Stomach (tissue), 9 donors: Measurements from ENCODE around the gene PPM1L. TPM values are rescaled to one million over a fixed set of nuclear protein-coding genes. Genes with fewer than 3 reads are reported as not detected.

Source experiments
- DNase-seq, 2 donors: peaks; one replicate each; pipeline versions ENCODE4 v3.0.0 to v3.0.0-alpha.2; 2013 to 2019
- H3K27ac ChIP-seq, 5 donors: fragments of 200-600 bp in 4 of 5; sonication (generic) in 4 of 5; one replicate each; pipeline ENCODE4 v1.5.1; 2013 to 2019; ENCODE audit warnings: mild to moderate bottlenecking in 1 of 5, moderate library complexity in 1 of 5
- H3K27me3 ChIP-seq, 3 donors: fragments of 200-600 bp; sonication (generic); one replicate each; pipeline ENCODE4 v1.5.1; 2017 to 2019; ENCODE audit warnings: mixed run types in 1 of 3
- H3K36me3 ChIP-seq, 4 donors: fragments of 200-600 bp; sonication (generic); 1 replicate in 3 of 4; 2 replicates in 1 of 4; pipeline ENCODE4 v1.5.1; 2016 to 2019
- H3K4me1 ChIP-seq, 4 donors: fragments of 200-600 bp; sonication (generic); one replicate each; pipeline ENCODE4 v1.5.1; 2016 to 2019
- H3K4me3 ChIP-seq, 4 donors: fragments of 200-600 bp; sonication (generic) in 3 of 4; one replicate each; pipeline ENCODE4 v1.5.1; 2016 to 2019; ENCODE audit warnings: mild to moderate bottlenecking in 1 of 4
- H3K9me3 ChIP-seq, 4 donors: fragments of 200-600 bp; sonication (generic); one replicate each; pipeline ENCODE4 v1.5.1; 2016 to 2019
- CTCF ChIP-seq, 7 experiments: fragments of 450-650 bp in 4 of 7; fragments of 200-600 bp in 3 of 7; sonication (generic) in 3 of 7; IDR thresholded peaks; one replicate each; pipeline ENCODE4 v1.5.1; 2016 to 2019; ENCODE audit warnings: antibody characterized with exemption in 7 of 7, control low read depth in 2 of 7, mild to moderate bottlenecking in 1 of 7
- EP300 ChIP-seq: sonication (generic); formaldehyde crosslinking; IDR thresholded peaks from one replicate; pipeline ENCODE4 v1.6.1; 2017; ENCODE audit warnings: antibody characterized with exemption
- POLR2A ChIP-seq, 4 donors: fragments of 450-650 bp; IDR thresholded peaks; one replicate each; pipeline ENCODE4 v1.6.1; 2016; ENCODE audit warnings: antibody characterized with exemption in 4 of 4, control low read depth in 2 of 4, mild to moderate bottlenecking in 1 of 4, moderate library complexity in 1 of 4
- POLR2AphosphoS5 ChIP-seq, 3 donors: sonication (generic); formaldehyde crosslinking; IDR thresholded peaks; one replicate each; pipeline ENCODE4 v1.6.1; 2016; ENCODE audit warnings: antibody characterized with exemption in 3 of 3
- WGBS, 5 donors: extraction: QIAGEN DNeasy Blood & Tissue Kit in 3 of 5; methylation state at CpG; one replicate each; pipeline versions ENCODE4 v1.1.5 to v1.1.7; 2013 to 2018; 5-methylcytosine and 5-hydroxymethylcytosine counted together
- intact Hi-C: fragments of 100-400 bp; cut with DNase I; formaldehyde crosslinking; loops from one replicate; pipeline ENCODE4 v1.15.1; 2023; ENCODE audit warnings: low total_unique reads
- polyA plus RNA-seq, 3 donors: library from polyadenylated mRNA; stranded (reverse); fragments of 200-250 nt; gene quantifications; one replicate each; pipeline ENCODE4 v1.2.3, GENCODE V29; 2013
- total RNA-seq, 5 donors: library from RNA; depleted of rRNA; stranded (reverse); fragments of >200 nt; gene quantifications; one replicate each; pipeline versions ENCODE4 v1.1.0 to v1.2.3, GENCODE V29; 2014 to 2016
- donor health status: healthy with polysubstance abuse.
- donor health status: Bipolar disorder and iron deficiency.
- donor health status: healthy.

PPM1L gene
- total and polyA plus RNA-seq, 8 donors: 0.61 to 45.1 (median 15.2) TPM

- intact Hi-C loops: no loop called here
- H3K27ac ChIP-seq: no peak overlapping the region
- peaks cover 0 to 26% (median 0%) of the 10 kb centered on the region in 4 donors for H3K4me1 ChIP-seq
- DNase-seq: no peak
- H3K4me3 ChIP-seq: no peak overlapping the region
- TF ChIP-seq CTCF (IDR thresholded peaks at IDR 0.05) (no peak), POLR2AphosphoS5 (IDR thresholded peaks at IDR 0.05) (no peak), EP300 (no peak)
- H3K27me3 ChIP-seq: no peaks in the 10 kb centered on the region
- peaks cover 0 to 9% (median 2%) of the 10 kb centered on the region in 4 donors for H3K9me3 ChIP-seq
- H3K36me3 ChIP-seq: no peaks in the 10 kb centered on the region
Measured at GRCh38 chr3:160874736-160875135, 118.7 kb downstream of the PPM1L start.

GRCh38 chr3:160876643-160877042 lies 120.6 kb downstream of the PPM1L start:
- peaks cover 0 to 9% (median 2%) of the 10 kb centered on the region in 4 donors for H3K9me3 ChIP-seq
- no peaks in the 10 kb centered on the region for H3K36me3 ChIP-seq
- H3K27ac ChIP-seq: no peak overlapping the region
- DNase-seq: no peak
- intact Hi-C loops: no loop called here
- WGBS, 5 donors: 30 to 41% (median 34%) methylated on average over 2 of the region's 2 CpGs
- H3K4me1 ChIP-seq: peaks cover 0 to 10% (median 0%) of the 10 kb centered on the region in 4 donors
- no peaks in the 10 kb centered on the region for H3K27me3 ChIP-seq
- no peak for TF ChIP-seq POLR2A (IDR thresholded peaks at IDR 0.05)
- TF ChIP-seq POLR2AphosphoS5 (IDR thresholded peaks at IDR 0.05): no peak
- no peak for TF ChIP-seq EP300
- TF ChIP-seq CTCF (IDR thresholded peaks at IDR 0.05): no peak
- H3K4me3 ChIP-seq: no peak overlapping the region

- no peak for DNase-seq
- TF ChIP-seq CTCF (IDR thresholded peaks at IDR 0.05) (no peak), EP300 (no peak), POLR2AphosphoS5 (IDR thresholded peaks at IDR 0.05) (no peak), POLR2A (IDR thresholded peaks at IDR 0.05) (no peak)
- Histone ChIP-seq H3K36me3 (no peaks in the 10 kb centered on the region), H3K27me3 (no peaks in the 10 kb centered on the region), H3K9me3 (peaks cover 0 to 9% (median 2%) of the 10 kb centered on the region in 4 donors), H3K27ac (no peak overlapping the region), H3K4me1 (peaks cover 0 to 10% (median 0%) of the 10 kb centered on the region in 4 donors), H3K4me3 (no peak overlapping the region)
- 81 to 95% (median 88%) methylated on average over 1 of the region's 1 CpG for WGBS, 5 donors
- intact Hi-C loops: no loop called here
Measured at GRCh38 chr3:160879859-160880258, 123.8 kb downstream of the PPM1L start.

GRCh38 chr3:160883373-160883772 lies 127.3 kb downstream of the PPM1L start:
- Histone ChIP-seq H3K36me3 (no peaks in the 10 kb centered on the region), H3K27me3 (no peaks in the 10 kb centered on the region), H3K9me3 (peaks cover 0 to 2% (median 0%) of the 10 kb centered on the region in 4 donors), H3K4me1 (peaks cover 0 to 9% (median 2%) of the 10 kb centered on the region in 4 donors), H3K27ac (no peak overlapping the region), H3K4me3 (no peak overlapping the region)
- intact Hi-C loops: no loop called here
- DNase-seq: no peak
- TF ChIP-seq POLR2AphosphoS5 (IDR thresholded peaks at IDR 0.05) (no peak), CTCF (IDR thresholded peaks at IDR 0.05) (no peak)
- 86 to 90% (median 89%) methylated on average over 3 of the region's 3 CpGs for WGBS, 5 donors
